Gastrocnemius medialis (tissue), 4 donors: Measurements from ENCODE around the gene ASL.

Experiments used
- CTCF ChIP-seq, 5 experiments: fragments of 450-650 bp in 3 of 5; fragments of 200-600 bp in 2 of 5; sonication (generic) in 2 of 5; IDR thresholded peaks in 4 of 5; conservative IDR thresholded peaks in 1 of 5; 1 replicate in 4 of 5; 2 replicates in 1 of 5; pipeline ENCODE4 v1.5.1; 2016 to 2019; ENCODE audit warnings: antibody characterized with exemption in 5 of 5, mild to moderate bottlenecking in 3 of 5, moderate library complexity in 3 of 5
- POLR2A ChIP-seq, 2 donors: fragments of 450-650 bp; IDR thresholded peaks; one replicate each; pipeline ENCODE4 v1.6.1; 2017; ENCODE audit warnings: antibody characterized with exemption in 2 of 2, mild to moderate bottlenecking in 2 of 2, moderate library complexity in 2 of 2

GRCh38 chr7:66083677-66084076, 8.1 kb downstream of the ASL start:
- TF ChIP-seq POLR2A (IDR thresholded peaks at IDR 0.05) (no peak), CTCF (IDR thresholded peaks at IDR 0.05 in 4 of 5, conservative IDR thresholded peaks at IDR 0.05 in 1 of 5) (no peak)
